H1 (cell line): ENCODE measurements around the gene USP20. TPM values are rescaled to one million over a fixed set of nuclear protein-coding genes. Genes with fewer than 3 reads are reported as not detected.

Source experiments
- CTCF ChIA-PET: fragments of 300-600 bp; sonication (Branson Sonifier 250); formaldehyde crosslinking; loops from one replicate; lab custom pipeline; 2021; ENCODE audit not compliant: partially characterized antibody; lab: Charles Lee
- POLR2A ChIA-PET: fragments of 300-600 bp; sonication (Branson Sonifier 250); formaldehyde crosslinking; loops from one replicate; lab custom pipeline; 2021; ENCODE audit warnings: inconsistent platforms; ENCODE audit not compliant: partially characterized antibody; lab: Charles Lee
- DNase-seq, 2 experiments: peaks; one replicate each; pipeline versions ENCODE4 v3.0.0 to v3.0.0-alpha.2; 2010 to 2022; ENCODE audit warnings: low spot score in 2 of 2, low read depth in 1 of 2, mixed read lengths in 1 of 2
- FAIRE-seq: peaks from 2 replicates; lab custom pipeline; 2011; peaks lifted over from hg19 to GRCh38; lab: Jason Lieb, UNC
- H2AFZ ChIP-seq: 2 replicates; pipeline ENCODE4 v1.8.1; 2012; ENCODE audit warnings: low read length, inconsistent platforms
- H2AK5ac ChIP-seq: 2 replicates; pipeline ENCODE4 v1.6.1; 2013; ENCODE audit warnings: low read depth, low read length
- H2BK120ac ChIP-seq: replicated peaks from 2 replicates; pipeline ENCODE3; 2013; ENCODE audit warnings: low read depth, low read length, inconsistent platforms
- H2BK12ac ChIP-seq: 2 replicates; pipeline ENCODE4 v1.6.1; 2013; ENCODE audit warnings: low read depth, low read length
- H2BK15ac ChIP-seq: 2 replicates; pipeline ENCODE4 v1.6.1; 2013; ENCODE audit warnings: low read length
- H2BK20ac ChIP-seq: 2 replicates; pipeline ENCODE4 v1.6.1; 2013; ENCODE audit warnings: low read length
- H2BK5ac ChIP-seq: 2 replicates; pipeline ENCODE4 v1.6.1; 2013; ENCODE audit warnings: low read depth, low read length
- H3K14ac ChIP-seq: 2 replicates; pipeline ENCODE4 v1.6.1; 2013; ENCODE audit warnings: inconsistent platforms; ENCODE audit not compliant: insufficient read length
- H3K18ac ChIP-seq: 2 replicates; pipeline ENCODE4 v1.6.1; 2013; ENCODE audit warnings: low read length; ENCODE audit errors: extremely low read depth
- H3K23ac ChIP-seq: 2 replicates; pipeline ENCODE4 v1.6.1; 2013; ENCODE audit warnings: inconsistent platforms; ENCODE audit not compliant: insufficient read length
- H3K23me2 ChIP-seq: 2 replicates; pipeline ENCODE4 v1.6.1; 2013; ENCODE audit warnings: low read depth, low read length
- H3K27ac ChIP-seq: 2 replicates; pipeline ENCODE4 v1.6.1; 2011; ENCODE audit warnings: low read depth, low read length, inconsistent platforms
- H3K27me3 ChIP-seq, 4 experiments: replicated peaks in 1 of 4; 1 replicate in 1 of 4; 2 replicates in 3 of 4; pipeline versions ENCODE4 v1.6.1 to v1.8.1; 2011 to 2013; ENCODE audit warnings: low read length in 3 of 4, mild to moderate bottlenecking in 3 of 4, inconsistent platforms in 2 of 4, mixed read lengths in 2 of 4, moderate library complexity in 1 of 4; ENCODE audit not compliant: control insufficient read depth in 3 of 4, insufficient read depth in 3 of 4; ENCODE audit errors: extremely low read depth in 1 of 4
- H3K36me3 ChIP-seq, 4 experiments: 2 replicates each; pipeline versions ENCODE4 v1.6.1 to v1.8.1; 2011 to 2013; ENCODE audit warnings: mild to moderate bottlenecking in 4 of 4, low read length in 3 of 4, moderate library complexity in 2 of 4, control low read depth in 1 of 4, inconsistent platforms in 1 of 4; ENCODE audit not compliant: insufficient read depth in 4 of 4, control insufficient read depth in 2 of 4
- H3K4ac ChIP-seq: replicated peaks from 2 replicates; pipeline ENCODE3; 2013; ENCODE audit warnings: low read length, low read depth, mixed read lengths, inconsistent platforms; ENCODE audit not compliant: insufficient read length
- H3K4me1 ChIP-seq, 4 experiments: replicated peaks in 1 of 4; 1 replicate in 1 of 4; 2 replicates in 3 of 4; pipeline versions ENCODE4 v1.6.1 to v1.8.1; 2011 to 2013; ENCODE audit warnings: low read length in 3 of 4, inconsistent platforms in 2 of 4, mixed read lengths in 1 of 4; ENCODE audit not compliant: insufficient read depth in 4 of 4, control insufficient read depth in 3 of 4
- H3K4me2 ChIP-seq, 2 experiments: 2 replicates each; pipeline versions ENCODE4 v1.6.1 to v1.8.1; 2011 to 2013; ENCODE audit warnings: low read depth in 2 of 2, low read length in 2 of 2, control low read depth in 1 of 2, inconsistent platforms in 1 of 2, mild to moderate bottlenecking in 1 of 2; ENCODE audit not compliant: insufficient read depth in 1 of 2
- H3K4me3 ChIP-seq, 4 experiments: fragments of 200-600, 300-600 bp in 1 of 4; sonication (generic), shearing (Covaris generic), sonication (Bioruptor Twin) in 1 of 4; 2 replicates each; pipeline versions ENCODE4 v1.5.1 to v1.8.1; 2011 to 2016; ENCODE audit warnings: low read length in 4 of 4, low read depth in 3 of 4, control low read depth in 2 of 4, inconsistent platforms in 2 of 4, mild to moderate bottlenecking in 2 of 4, mixed read lengths in 1 of 4, moderate library complexity in 1 of 4; ENCODE audit not compliant: insufficient read depth in 2 of 4; ENCODE audit errors: extremely low read depth in 1 of 4
- H3K56ac ChIP-seq: replicated peaks from 2 replicates; pipeline ENCODE3; 2013; ENCODE audit warnings: low read depth, mild to moderate bottlenecking, mixed read lengths, low read length, inconsistent platforms; ENCODE audit not compliant: insufficient read length
- H3K79me1 ChIP-seq: 2 replicates; pipeline ENCODE4 v1.6.1; 2013; ENCODE audit warnings: low read depth, low read length, control low read depth
- H3K79me2 ChIP-seq, 2 experiments: 2 replicates each; pipeline versions ENCODE4 v1.6.1 to v1.8.1; 2012 to 2013; ENCODE audit warnings: low read length in 2 of 2, mild to moderate bottlenecking in 2 of 2, inconsistent platforms in 1 of 2; ENCODE audit not compliant: insufficient read depth in 2 of 2, control insufficient read depth in 1 of 2
- H3K9ac ChIP-seq, 4 experiments: replicated peaks in 1 of 4; 1 replicate in 1 of 4; 2 replicates in 3 of 4; pipeline versions ENCODE4 v1.6.1 to v1.8.1; 2011 to 2013; ENCODE audit warnings: low read depth in 3 of 4, low read length in 3 of 4, control low read depth in 2 of 4, mild to moderate bottlenecking in 2 of 4, moderate library complexity in 2 of 4, inconsistent platforms in 1 of 4; ENCODE audit errors: extremely low read depth in 1 of 4
- H3K9me3 ChIP-seq, 2 experiments: 2 replicates each; pipeline versions ENCODE4 v1.6.1 to v1.8.1; 2012 to 2013; ENCODE audit warnings: mild to moderate bottlenecking in 2 of 2, moderate library complexity in 2 of 2, control low read depth in 1 of 2, inconsistent platforms in 1 of 2, low read depth in 1 of 2, low read length in 1 of 2, mixed read lengths in 1 of 2; ENCODE audit not compliant: insufficient read depth in 2 of 2
- H4K20me1 ChIP-seq, 2 experiments: replicated peaks in 1 of 2; 2 replicates each; pipeline versions ENCODE3 to v1.8.1; 2011 to 2013; ENCODE audit warnings: inconsistent platforms in 2 of 2, low read length in 2 of 2, mild to moderate bottlenecking in 1 of 2; ENCODE audit not compliant: insufficient read depth in 2 of 2, control insufficient read depth in 1 of 2
- H4K5ac ChIP-seq: 2 replicates; pipeline ENCODE4 v1.6.1; 2013; ENCODE audit warnings: low read length, low read depth, mixed read lengths, inconsistent platforms; ENCODE audit not compliant: insufficient read length
- H4K8ac ChIP-seq: 2 replicates; pipeline ENCODE4 v1.8.0; 2013; ENCODE audit warnings: mild to moderate bottlenecking, moderate library complexity, low read length, inconsistent platforms; ENCODE audit not compliant: insufficient read depth; ENCODE audit errors: extremely low read depth
- H4K91ac ChIP-seq: replicated peaks from 2 replicates; pipeline ENCODE3; 2013; ENCODE audit warnings: low read length, mixed read lengths, inconsistent platforms; ENCODE audit not compliant: insufficient read length
- HDAC2 ChIP-seq, 2 experiments: fragments of 300-600 bp in 1 of 2; sonication (generic) in 1 of 2; IDR thresholded peaks; 2 replicates each; pipeline ENCODE4 v1.6.1; 2011 to 2012; ENCODE audit warnings: low read depth in 2 of 2, low read length in 2 of 2, mild to moderate bottlenecking in 2 of 2, moderate library complexity in 2 of 2, borderline replicate concordance in 1 of 2, inconsistent platforms in 1 of 2
- JUND ChIP-seq: IDR thresholded peaks from 2 replicates; pipeline ENCODE4 v1.6.1; 2011; ENCODE audit warnings: mild to moderate bottlenecking, improper control_type of control experiment, low read length
- RBBP5 ChIP-seq: IDR thresholded peaks from 2 replicates; pipeline ENCODE4 v1.7.1; 2012; ENCODE audit warnings: low read depth, mild to moderate bottlenecking, inconsistent platforms, low read length, moderate library complexity, borderline replicate concordance
- SP4 ChIP-seq: IDR thresholded peaks from 2 replicates; pipeline ENCODE4 v1.6.1; 2012; ENCODE audit warnings: low read length, inconsistent platforms
- USF2 ChIP-seq: IDR thresholded peaks from 2 replicates; pipeline ENCODE4 v1.6.1; 2011; ENCODE audit warnings: low read length, improper control_type of control experiment
- WGBS, 2 experiments: shearing (Covaris generic) in 1 of 2; methylation state at CpG; one replicate each; pipeline versions ENCODE4 v1.1.6 to v1.1.7; 2013 to 2015; ENCODE audit warnings: low lambda C conversion rate in 2 of 2, mixed read lengths in 2 of 2, inconsistent platforms in 1 of 2, low coverage in 1 of 2, missing lambda C conversion rate in 1 of 2; ENCODE audit not compliant: insufficient replicate concordance in 2 of 2, insufficient coverage in 1 of 2, insufficient read length in 1 of 2; ENCODE audit errors: extremely low coverage in 1 of 2, missing lambda C conversion rate in 1 of 2; 5-methylcytosine and 5-hydroxymethylcytosine counted together
- polyA plus RNA-seq, 7 experiments: library from polyadenylated mRNA; depleted of rRNA in 3 of 7; stranded (reverse) in 5 of 7; unstranded in 2 of 7; fragments of >200 nt in 5 of 7; fragments of 200-250 nt in 2 of 7; gene quantifications; 1 replicate in 5 of 7; 2 replicates in 1 of 7; 4 replicates in 1 of 7; pipeline versions ENCODE4 v1.2.1 to v1.2.3, GENCODE V29; 2011 to 2013; ENCODE audit warnings: missing spikeins in 2 of 7, mixed read lengths in 2 of 7
- total RNA-seq: library from RNA; stranded (reverse); fragmentation: NEBNext Ultra II Directional; extraction: Animal tissue kit (Norgen Biotek cat#: 25700); gene quantifications from 2 replicates; pipeline ENCODE4 v1.2.1, GENCODE V29; 2021
- TF ChIP-seq, protein P1 (sequence below): IDR thresholded peaks from 2 replicates; pipeline ENCODE4 v1.6.1; 2011; ENCODE audit warnings: low read depth, mild to moderate bottlenecking, low read length; ENCODE audit not compliant: insufficient read depth
- TF ChIP-seq, protein P2 (sequence below), 3 experiments: IDR thresholded peaks; 1 replicate in 2 of 3; 2 replicates in 1 of 3; pipeline versions ENCODE4 v1.5.1 to v1.6.1; 2011; ENCODE audit warnings: low read length in 3 of 3, mild to moderate bottlenecking in 3 of 3, inconsistent platforms in 2 of 3, low read depth in 1 of 3, moderate library complexity in 1 of 3; ENCODE audit not compliant: insufficient read depth in 1 of 3; ENCODE audit errors: control extremely low read depth in 1 of 3

The USP20 gene
- total and polyA plus RNA-seq, 2 of the 8 experiments (the other 6 are each of a cell fraction or from before 2014, with no cell fraction given), result 13.4 to 23.0 TPM

DNA sequence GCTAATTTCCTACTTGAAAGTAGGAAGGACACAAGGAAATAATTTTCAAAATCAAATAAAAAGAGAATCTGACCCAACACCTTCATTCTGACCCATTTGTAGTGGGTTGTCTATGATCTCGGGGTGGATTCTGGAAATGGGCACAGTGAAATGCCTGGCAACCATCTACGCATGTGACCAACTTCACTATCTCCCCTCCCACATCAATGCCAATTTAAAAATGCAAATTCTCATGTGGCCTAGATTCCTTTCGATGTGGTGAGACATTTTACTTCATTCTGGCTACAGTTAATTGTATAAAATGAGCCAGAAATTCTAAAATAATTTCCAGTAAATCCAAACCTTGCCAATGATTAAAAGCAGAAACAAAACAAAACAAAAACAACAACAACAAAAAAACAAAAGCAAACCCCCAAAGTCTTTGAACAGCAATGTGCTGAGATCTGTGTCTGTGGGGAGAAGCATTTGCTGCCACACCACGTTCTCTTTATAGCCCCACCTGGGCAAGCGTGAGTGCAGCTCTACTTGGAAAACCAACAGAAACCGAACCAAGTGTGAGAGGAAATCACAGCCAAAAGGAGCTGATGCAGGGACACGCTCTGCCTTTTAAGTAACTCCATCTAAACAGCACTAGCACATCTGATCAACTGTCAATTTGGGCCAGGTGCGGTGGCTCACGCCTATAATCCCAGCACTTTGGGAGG is 59.0 kb downstream of the USP20 start:
- Histone ChIP-seq H2BK5ac (no peak overlapping the region), H2BK120ac (no peak overlapping the region), H2BK12ac (no peak overlapping the region), H3K79me2 (no peaks in the 10 kb centered on the region), H3K14ac (no peak overlapping the region), H3K79me1 (no peaks in the 10 kb centered on the region), H3K36me3 (peaks cover 0 to 7% (median 2%) of the 10 kb centered on the region in 4 experiments; a peak in 4 of 8 replicates), H3K56ac (no peak overlapping the region), H3K4me1 (peaks cover 0 to 7% (median 4%) of the 10 kb centered on the region in 4 experiments; a peak in 6 of 7 replicates), H3K23ac (no peak overlapping the region), H3K27ac (no peak overlapping the region), H2BK20ac (no peak overlapping the region), H4K91ac (no peak overlapping the region), H4K5ac (no peak overlapping the region), H3K9ac (no peak overlapping the region), H3K9me3 (no peaks in the 10 kb centered on the region), H3K23me2 (peaks cover 6% of the 10 kb centered on the region), H3K4ac (no peak overlapping the region), H4K8ac (no peak overlapping the region), H3K18ac (no peak overlapping the region), H4K20me1 (no peaks in the 10 kb centered on the region), H3K4me3 (no peak overlapping the region), H2BK15ac (no peak overlapping the region), H2AK5ac (no peak overlapping the region), H3K4me2 (no peak overlapping the region), H3K27me3 (no peaks in the 10 kb centered on the region), H2AFZ (no peak overlapping the region)
- WGBS, 2 experiments, result 89% methylated on average over 9 of the region's 9 CpGs; no CpG with 5 or more reads in 1 of the 2 experiments
- no peak for FAIRE-seq
- ChIA-PET POLR2A (interaction anchor here (0.9 kb wide), 1 partner anchor 148 kb away, joined by 4 read pairs; the partner anchor contains the start of gene FNBP1), CTCF (interaction anchor here (0.5 to 1.1 kb wide), 2 partner anchors 7 to 124 kb away, joined by 3 to 4 read pairs; no protein-coding TSS in a partner anchor)
- no peak for DNase-seq
- TF ChIP-seq, protein P1, sequence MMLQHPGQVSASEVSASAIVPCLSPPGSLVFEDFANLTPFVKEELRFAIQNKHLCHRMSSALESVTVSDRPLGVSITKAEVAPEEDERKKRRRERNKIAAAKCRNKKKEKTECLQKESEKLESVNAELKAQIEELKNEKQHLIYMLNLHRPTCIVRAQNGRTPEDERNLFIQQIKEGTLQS, result no peak
- TF ChIP-seq JUND (no peak), HDAC2 (IDR thresholded peaks at IDR 0.05; ENCODE audit: borderline replicate concordance in 1 of 2, low read depth in 2 of 2, low read length in 2 of 2) (no peak), RBBP5 (no peak), USF2 (no peak), SP4 (no peak)
- TF ChIP-seq, protein P2, sequence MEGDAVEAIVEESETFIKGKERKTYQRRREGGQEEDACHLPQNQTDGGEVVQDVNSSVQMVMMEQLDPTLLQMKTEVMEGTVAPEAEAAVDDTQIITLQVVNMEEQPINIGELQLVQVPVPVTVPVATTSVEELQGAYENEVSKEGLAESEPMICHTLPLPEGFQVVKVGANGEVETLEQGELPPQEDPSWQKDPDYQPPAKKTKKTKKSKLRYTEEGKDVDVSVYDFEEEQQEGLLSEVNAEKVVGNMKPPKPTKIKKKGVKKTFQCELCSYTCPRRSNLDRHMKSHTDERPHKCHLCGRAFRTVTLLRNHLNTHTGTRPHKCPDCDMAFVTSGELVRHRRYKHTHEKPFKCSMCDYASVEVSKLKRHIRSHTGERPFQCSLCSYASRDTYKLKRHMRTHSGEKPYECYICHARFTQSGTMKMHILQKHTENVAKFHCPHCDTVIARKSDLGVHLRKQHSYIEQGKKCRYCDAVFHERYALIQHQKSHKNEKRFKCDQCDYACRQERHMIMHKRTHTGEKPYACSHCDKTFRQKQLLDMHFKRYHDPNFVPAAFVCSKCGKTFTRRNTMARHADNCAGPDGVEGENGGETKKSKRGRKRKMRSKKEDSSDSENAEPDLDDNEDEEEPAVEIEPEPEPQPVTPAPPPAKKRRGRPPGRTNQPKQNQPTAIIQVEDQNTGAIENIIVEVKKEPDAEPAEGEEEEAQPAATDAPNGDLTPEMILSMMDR (IDR thresholded peaks at IDR 0.05; ENCODE audit: control extremely low read depth in 1 of 3, insufficient read depth in 1 of 3, low read depth in 1 of 3, low read length in 3 of 3), result no peak
